ENCODE data around the gene PLEKHF1.

Gene PLEKHF1

DNA sequence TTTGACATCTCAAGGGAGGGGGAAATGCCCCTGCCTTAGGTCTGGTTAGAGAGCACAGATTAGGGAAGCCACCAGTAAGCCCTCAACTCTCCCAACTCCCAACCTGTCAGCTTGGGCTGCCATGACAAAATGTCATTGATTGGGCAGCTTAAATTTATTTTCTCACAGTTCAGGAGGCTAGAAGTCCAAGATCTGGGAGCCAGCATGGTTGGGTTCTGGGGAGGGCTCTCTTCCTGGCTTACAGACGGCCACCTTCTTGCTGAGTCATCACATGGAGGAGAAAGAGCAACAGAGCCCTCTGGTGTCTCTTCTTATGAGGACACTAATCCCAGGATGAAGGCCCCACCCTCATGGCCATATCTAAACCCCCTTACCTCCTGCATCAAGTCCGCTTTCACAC, 25.6 kb downstream of the PLEKHF1 start:
- Histone ChIP-seq H3K36me3 (ENCODE audit: control insufficient read depth, insufficient read depth, low read length) (no peaks in the 10 kb centered on the region), H3K27ac (ENCODE audit: low read length) (no peak overlapping the region), H3K4me1 (ENCODE audit: control insufficient read depth, insufficient read depth, low read length) (no peaks in the 10 kb centered on the region), H3K27me3 (ENCODE audit: control insufficient read depth, insufficient read depth, low read length) (no peaks in the 10 kb centered on the region), H3K9me3 (ENCODE audit: control insufficient read depth, insufficient read depth, low read length) (no peaks in the 10 kb centered on the region), H3K4me3 (ENCODE audit: low read length) (no peak overlapping the region)
- peak; percentile 67 for DNase-seq (ENCODE audit: low read depth, low spot score)
- WGBS (ENCODE audit: insufficient coverage, insufficient read length) = no CpG with 5 or more reads among the region's 2 CpGs

DNA sequence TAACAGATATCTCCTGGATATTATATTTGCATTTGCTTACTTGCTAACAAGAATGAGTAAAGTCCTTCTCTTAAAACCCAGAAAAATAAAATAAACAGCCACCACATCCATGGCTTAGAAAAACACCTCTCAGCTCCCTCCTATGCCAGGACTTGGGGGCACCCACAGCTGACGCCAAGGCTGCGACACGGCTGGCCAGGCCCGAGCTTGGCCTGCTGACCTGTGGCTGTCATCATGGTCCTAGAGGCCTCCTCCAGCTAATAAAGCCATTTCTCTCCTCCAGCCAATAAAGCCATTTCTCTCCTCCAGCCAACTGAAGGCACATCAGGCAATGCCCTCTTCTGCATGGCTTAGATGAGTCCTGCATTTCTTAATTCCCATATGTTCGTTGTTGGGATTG, 28.9 kb downstream of the PLEKHF1 start:
- Histone ChIP-seq H3K9me3 (ENCODE audit: control insufficient read depth, insufficient read depth, low read length) (no peaks in the 10 kb centered on the region), H3K36me3 (ENCODE audit: control insufficient read depth, insufficient read depth, low read length) (no peaks in the 10 kb centered on the region), H3K4me1 (ENCODE audit: control insufficient read depth, insufficient read depth, low read length) (no peaks in the 10 kb centered on the region), H3K4me3 (ENCODE audit: low read length) (no peak overlapping the region), H3K27me3 (ENCODE audit: control insufficient read depth, insufficient read depth, low read length) (no peaks in the 10 kb centered on the region), H3K27ac (ENCODE audit: low read length) (no peak overlapping the region)
- WGBS (ENCODE audit: insufficient coverage, insufficient read length) = no CpG with 5 or more reads among the region's 5 CpGs
- no peak for DNase-seq (ENCODE audit: low read depth, low spot score)

DNA sequence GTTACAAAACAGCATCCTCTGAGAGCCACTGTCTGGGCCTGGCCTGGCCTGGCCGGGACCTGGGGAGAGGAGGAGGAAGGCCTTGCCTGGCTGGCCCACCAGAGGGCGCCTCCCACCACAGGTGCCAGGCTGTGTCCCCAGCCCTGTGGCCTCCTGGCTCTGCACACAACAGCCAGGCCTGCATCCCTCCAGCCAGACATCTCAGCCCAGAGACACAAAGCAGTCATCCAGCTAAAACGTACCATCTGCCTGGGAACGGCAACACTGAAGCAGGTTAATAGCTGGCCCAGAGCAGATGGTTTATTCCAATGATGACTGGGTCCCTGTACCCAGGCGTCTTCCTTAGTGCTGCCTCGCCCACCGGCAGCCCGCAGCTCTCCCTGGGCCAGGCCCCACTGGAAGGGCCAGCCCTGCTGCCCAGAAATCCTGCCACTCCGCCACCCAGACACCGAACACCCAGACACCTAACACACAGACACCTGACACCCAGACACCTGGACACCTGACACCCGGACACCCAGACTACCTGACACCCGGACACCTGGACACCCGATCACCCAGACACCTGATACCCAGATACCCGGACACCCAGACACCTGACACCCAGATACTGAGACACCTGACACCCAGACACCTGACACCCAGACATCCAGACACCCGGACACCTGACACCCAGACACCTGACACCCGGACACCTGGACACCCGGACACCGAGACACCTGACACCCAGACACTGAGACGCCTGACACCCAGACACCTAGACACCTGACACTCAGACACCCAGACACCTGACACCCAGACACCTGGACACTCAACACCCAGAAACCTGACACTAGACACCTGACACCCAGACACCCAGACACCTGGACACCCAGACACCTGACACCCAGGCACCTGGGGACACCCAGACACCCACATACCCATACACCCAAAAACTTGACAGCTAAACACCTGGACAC, 29.7 kb downstream of the PLEKHF1 start:
- Histone ChIP-seq H3K27me3 (ENCODE audit: control insufficient read depth, insufficient read depth, low read length) (no peaks in the 10 kb centered on the region), H3K36me3 (ENCODE audit: control insufficient read depth, insufficient read depth, low read length) (no peaks in the 10 kb centered on the region), H3K4me1 (ENCODE audit: control insufficient read depth, insufficient read depth, low read length) (no peaks in the 10 kb centered on the region), H3K27ac (ENCODE audit: low read length) (no peak overlapping the region), H3K9me3 (ENCODE audit: control insufficient read depth, insufficient read depth, low read length) (no peaks in the 10 kb centered on the region), H3K4me3 (ENCODE audit: low read length) (no peak overlapping the region)
- DNase-seq (ENCODE audit: low read depth, low spot score) = peak; percentile 58
- WGBS (ENCODE audit: insufficient coverage, insufficient read length) = no CpG with 5 or more reads among the region's 19 CpGs

DNA sequence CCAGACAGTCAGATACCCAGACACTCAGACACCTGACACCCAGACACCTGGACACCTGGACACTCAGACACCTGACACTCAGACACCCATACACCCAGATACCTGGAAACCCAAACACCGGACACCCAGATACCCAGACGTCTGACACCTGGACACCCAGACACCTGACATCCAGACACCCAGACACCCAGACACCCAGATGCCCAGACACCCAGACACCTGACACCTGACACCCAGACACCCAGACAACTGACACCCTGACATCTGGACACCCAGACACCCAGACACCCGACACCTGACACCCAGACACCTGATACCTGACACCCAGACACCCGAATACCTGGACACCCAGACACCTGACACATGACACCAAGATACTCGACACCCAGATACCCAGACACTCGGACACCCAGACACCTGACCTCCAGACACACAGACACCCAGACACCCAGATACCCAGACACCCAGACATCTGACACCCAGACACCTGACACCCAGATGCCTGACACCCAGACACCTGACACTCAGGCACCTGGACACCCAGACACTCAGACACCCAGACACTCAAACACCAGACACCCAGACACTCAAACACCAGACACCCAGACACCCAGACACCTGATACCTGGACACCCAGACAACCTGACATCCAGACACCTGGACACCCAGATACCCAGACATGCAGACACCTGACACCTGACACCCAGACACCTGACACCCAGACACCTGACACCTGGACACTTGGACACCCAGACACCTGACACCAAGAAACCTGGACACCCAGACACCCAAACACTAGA, 30.7 kb downstream of the PLEKHF1 start:
- Histone ChIP-seq H3K27ac (ENCODE audit: low read length) (no peak overlapping the region), H3K4me3 (ENCODE audit: low read length) (no peak overlapping the region), H3K27me3 (ENCODE audit: control insufficient read depth, insufficient read depth, low read length) (no peaks in the 10 kb centered on the region), H3K9me3 (ENCODE audit: control insufficient read depth, insufficient read depth, low read length) (no peaks in the 10 kb centered on the region), H3K4me1 (ENCODE audit: control insufficient read depth, insufficient read depth, low read length) (no peaks in the 10 kb centered on the region), H3K36me3 (ENCODE audit: control insufficient read depth, insufficient read depth, low read length) (no peaks in the 10 kb centered on the region)
- WGBS (ENCODE audit: insufficient coverage, insufficient read length) = no CpG with 5 or more reads among the region's 6 CpGs
- no peak for DNase-seq (ENCODE audit: low read depth, low spot score)

DNA sequence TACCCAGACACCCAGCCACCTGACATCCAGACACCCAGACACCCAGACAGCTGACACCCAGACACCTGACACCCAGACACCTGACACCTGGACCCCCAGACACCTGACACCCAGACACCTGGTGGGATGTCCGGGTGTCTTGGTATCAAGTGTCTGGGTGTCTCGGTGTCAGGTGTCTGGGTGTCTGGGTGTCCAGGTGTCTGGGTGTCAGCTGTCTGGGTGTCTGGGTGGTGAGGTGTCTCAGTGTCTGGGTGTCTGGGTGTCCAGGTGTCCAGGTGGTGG, 31.2 kb downstream of the PLEKHF1 start:
- no peaks in the 10 kb centered on the region for H3K27me3 ChIP-seq (ENCODE audit: control insufficient read depth, insufficient read depth, low read length)
- no peaks in the 10 kb centered on the region for H3K36me3 ChIP-seq (ENCODE audit: control insufficient read depth, insufficient read depth, low read length)
- no CpG with 5 or more reads among the region's 2 CpGs for WGBS (ENCODE audit: insufficient coverage, insufficient read length)
- no peaks in the 10 kb centered on the region for H3K9me3 ChIP-seq (ENCODE audit: control insufficient read depth, insufficient read depth, low read length)
- no peak overlapping the region for H3K4me3 ChIP-seq (ENCODE audit: low read length)
- no peak overlapping the region for H3K27ac ChIP-seq (ENCODE audit: low read length)
- no peaks in the 10 kb centered on the region for H3K4me1 ChIP-seq (ENCODE audit: control insufficient read depth, insufficient read depth, low read length)
- DNase-seq (ENCODE audit: low read depth, low spot score) = no peak

DNA sequence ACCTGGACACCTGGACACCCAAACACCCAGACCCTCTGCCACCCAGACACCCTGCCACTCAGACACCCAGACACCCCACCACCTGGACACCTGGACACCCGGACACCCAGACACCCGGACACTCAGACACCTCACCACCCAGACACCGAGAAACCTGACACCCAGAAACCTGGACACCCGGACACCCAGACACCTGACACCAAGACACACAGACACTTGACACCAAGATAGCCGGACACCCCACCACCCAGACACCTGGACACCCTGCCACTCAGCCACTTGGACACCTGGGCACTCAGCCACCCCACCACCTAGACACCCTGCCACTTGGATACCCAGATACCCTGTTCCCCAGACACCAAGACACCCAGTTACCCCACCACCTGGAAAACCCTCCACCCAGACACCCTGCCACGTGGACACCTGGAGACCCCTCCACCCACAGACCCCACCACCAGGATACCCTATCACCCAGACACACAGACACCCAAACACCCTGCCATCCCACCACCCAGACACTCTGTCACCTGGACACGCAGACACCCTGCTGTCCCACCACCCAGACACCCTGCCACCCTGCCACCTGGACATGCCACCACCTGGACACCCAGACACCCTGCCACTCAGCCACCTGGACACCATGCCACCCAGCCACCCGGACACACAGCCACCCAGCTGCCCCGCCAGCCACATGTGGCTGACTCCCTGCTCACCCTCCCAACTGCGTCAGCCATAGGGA, 32.4 kb downstream of the PLEKHF1 start:
- H3K4me3 ChIP-seq (ENCODE audit: low read length) = no peak overlapping the region
- no CpG with 5 or more reads among the region's 10 CpGs for WGBS (ENCODE audit: insufficient coverage, insufficient read length)
- no peaks in the 10 kb centered on the region for H3K4me1 ChIP-seq (ENCODE audit: control insufficient read depth, insufficient read depth, low read length)
- H3K27ac ChIP-seq (ENCODE audit: low read length) = no peak overlapping the region
- H3K36me3 ChIP-seq (ENCODE audit: control insufficient read depth, insufficient read depth, low read length) = peaks cover 2% of the 10 kb centered on the region; the same call in 1 of the 2 replicates
- H3K9me3 ChIP-seq (ENCODE audit: control insufficient read depth, insufficient read depth, low read length) = no peaks in the 10 kb centered on the region
- H3K27me3 ChIP-seq (ENCODE audit: control insufficient read depth, insufficient read depth, low read length) = no peaks in the 10 kb centered on the region
- DNase-seq (ENCODE audit: low read depth, low spot score) = no peak

DNA sequence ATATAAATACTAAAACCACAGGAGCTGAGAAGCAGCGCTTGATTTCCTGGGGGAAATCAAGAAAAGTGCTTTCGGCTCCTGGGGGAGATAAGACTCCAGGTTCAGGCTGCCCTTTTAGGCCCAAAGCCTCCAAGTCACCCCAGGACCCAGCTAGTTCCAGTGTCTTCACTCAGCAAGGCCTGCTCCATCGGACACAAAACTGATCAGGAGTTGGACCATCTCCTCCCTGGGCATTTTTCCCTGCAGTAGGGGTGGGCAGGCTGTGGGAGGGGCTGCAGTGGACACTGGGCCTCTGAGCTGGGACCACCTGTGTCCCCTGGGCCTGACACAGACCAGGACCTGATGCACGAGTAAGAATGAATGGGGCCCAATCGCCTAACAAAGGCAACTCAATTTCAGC, 34.6 kb downstream of the PLEKHF1 start:
- no CpG with 5 or more reads among the region's 5 CpGs for WGBS (ENCODE audit: insufficient coverage, insufficient read length)
- H3K9me3 ChIP-seq (ENCODE audit: control insufficient read depth, insufficient read depth, low read length) = no peaks in the 10 kb centered on the region
- H3K27ac ChIP-seq (ENCODE audit: low read length) = no peak overlapping the region
- no peaks in the 10 kb centered on the region for H3K27me3 ChIP-seq (ENCODE audit: control insufficient read depth, insufficient read depth, low read length)
- no peaks in the 10 kb centered on the region for H3K4me1 ChIP-seq (ENCODE audit: control insufficient read depth, insufficient read depth, low read length)
- peaks cover 2% of the 10 kb centered on the region; the same call in 1 of the 2 replicates for H3K36me3 ChIP-seq (ENCODE audit: control insufficient read depth, insufficient read depth, low read length)
- no peak for DNase-seq (ENCODE audit: low read depth, low spot score)
- H3K4me3 ChIP-seq (ENCODE audit: low read length) = no peak overlapping the region

DNA sequence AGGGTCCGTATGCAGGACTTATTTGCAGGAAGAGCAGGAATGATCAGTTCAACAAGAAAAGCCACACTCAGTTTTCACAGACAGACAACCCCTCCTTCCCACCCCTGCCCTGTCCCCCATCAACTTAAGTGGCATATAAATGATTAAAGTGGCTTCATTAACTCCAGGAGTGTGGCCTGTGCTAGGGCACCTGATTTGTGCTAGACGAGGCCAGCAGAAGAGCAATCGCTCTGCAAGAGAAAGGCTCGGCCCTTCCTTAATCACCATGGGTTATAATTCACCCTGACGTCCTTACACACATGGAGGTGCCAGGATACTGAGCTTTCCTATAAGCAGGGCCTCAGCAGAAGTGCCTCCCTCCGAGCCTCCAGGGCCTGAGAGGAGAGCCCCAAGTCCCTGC, 35.2 kb downstream of the PLEKHF1 start:
- no peak overlapping the region for H3K4me3 ChIP-seq (ENCODE audit: low read length)
- WGBS (ENCODE audit: insufficient coverage, insufficient read length) = no CpG with 5 or more reads among the region's 6 CpGs
- no peak overlapping the region for H3K27ac ChIP-seq (ENCODE audit: low read length)
- H3K27me3 ChIP-seq (ENCODE audit: control insufficient read depth, insufficient read depth, low read length) = no peaks in the 10 kb centered on the region
- peaks cover 2% of the 10 kb centered on the region; the same call in 1 of the 2 replicates for H3K36me3 ChIP-seq (ENCODE audit: control insufficient read depth, insufficient read depth, low read length)
- H3K4me1 ChIP-seq (ENCODE audit: control insufficient read depth, insufficient read depth, low read length) = no peaks in the 10 kb centered on the region
- H3K9me3 ChIP-seq (ENCODE audit: control insufficient read depth, insufficient read depth, low read length) = no peaks in the 10 kb centered on the region
- no peak for DNase-seq (ENCODE audit: low read depth, low spot score)

DNA sequence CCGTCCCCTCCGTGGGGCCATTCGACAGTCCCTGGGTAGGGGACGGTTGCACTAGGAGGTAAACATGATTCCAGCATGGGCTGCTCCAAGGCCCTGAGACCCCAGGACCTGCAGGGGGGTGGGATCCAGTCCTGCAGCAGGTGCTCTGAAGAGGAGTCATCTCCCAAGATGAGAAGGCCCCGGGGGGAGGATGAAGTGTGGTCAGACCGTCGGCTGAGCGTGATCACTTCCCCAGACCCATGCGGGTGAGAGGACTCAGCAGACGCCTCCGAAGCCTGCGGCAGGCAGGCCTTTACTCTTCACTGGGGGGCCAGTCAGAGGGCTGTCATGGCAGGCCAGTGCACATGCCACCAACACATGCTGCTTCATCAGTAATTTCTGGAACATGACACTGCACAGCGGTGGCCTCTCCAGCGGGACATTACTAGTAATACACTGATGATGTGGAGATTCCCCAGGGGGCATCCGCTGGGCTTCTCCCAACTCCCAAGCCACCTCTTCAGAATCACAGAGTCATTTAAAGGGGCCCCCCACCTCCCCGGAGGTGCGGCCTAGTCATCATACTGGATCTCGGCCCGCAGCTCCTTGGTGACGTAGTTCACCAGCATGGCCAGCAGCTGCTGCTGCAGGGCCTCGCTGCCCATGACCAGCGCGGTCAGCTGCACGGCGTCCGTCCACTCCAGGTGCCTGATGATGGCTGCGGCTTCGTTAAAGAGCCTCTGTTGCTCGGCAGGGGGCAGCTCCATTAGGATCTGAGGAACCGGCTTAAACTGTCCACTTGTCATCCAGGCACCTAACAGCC, 37.1 kb downstream of the PLEKHF1 start:
- H3K36me3 ChIP-seq (ENCODE audit: control insufficient read depth, insufficient read depth, low read length) = peaks cover 2% of the 10 kb centered on the region; the same call in 1 of the 2 replicates
- H3K27ac ChIP-seq (ENCODE audit: low read length) = no peak overlapping the region
- no peaks in the 10 kb centered on the region for H3K4me1 ChIP-seq (ENCODE audit: control insufficient read depth, insufficient read depth, low read length)
- H3K27me3 ChIP-seq (ENCODE audit: control insufficient read depth, insufficient read depth, low read length) = no peaks in the 10 kb centered on the region
- H3K9me3 ChIP-seq (ENCODE audit: control insufficient read depth, insufficient read depth, low read length) = no peaks in the 10 kb centered on the region
- no peak for DNase-seq (ENCODE audit: low read depth, low spot score)
- no peak overlapping the region for H3K4me3 ChIP-seq (ENCODE audit: low read length)
- WGBS (ENCODE audit: insufficient coverage, insufficient read length) = no CpG with 5 or more reads among the region's 30 CpGs

DNA sequence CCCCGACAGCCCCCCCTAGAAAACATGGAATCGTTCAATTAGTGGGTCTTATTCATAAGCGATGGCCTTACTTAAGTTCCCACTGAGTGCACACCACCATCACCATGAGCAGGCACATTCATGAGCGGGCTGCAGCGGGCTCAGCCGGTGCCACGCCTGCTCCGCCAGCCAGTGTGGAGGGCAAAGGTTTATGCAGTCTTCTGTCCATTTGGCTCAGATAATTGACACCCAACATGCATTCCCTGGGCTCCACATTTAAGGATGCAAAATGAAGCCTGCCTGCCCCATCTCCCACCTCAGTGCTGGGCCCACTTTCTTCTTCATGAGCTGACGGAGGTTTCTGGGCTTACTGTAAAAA, 37.7 kb downstream of the PLEKHF1 start:
- H3K27ac ChIP-seq (ENCODE audit: low read length) = no peak overlapping the region
- no CpG with 5 or more reads among the region's 9 CpGs for WGBS (ENCODE audit: insufficient coverage, insufficient read length)
- no peaks in the 10 kb centered on the region for H3K4me1 ChIP-seq (ENCODE audit: control insufficient read depth, insufficient read depth, low read length)

More for the DNA sequence above, 37.7 kb downstream of the PLEKHF1 start:
- peaks cover 2% of the 10 kb centered on the region; the same call in 1 of the 2 replicates for H3K36me3 ChIP-seq (ENCODE audit: control insufficient read depth, insufficient read depth, low read length)
- DNase-seq (ENCODE audit: low read depth, low spot score) = no peak
- H3K9me3 ChIP-seq (ENCODE audit: control insufficient read depth, insufficient read depth, low read length) = no peaks in the 10 kb centered on the region
- H3K27me3 ChIP-seq (ENCODE audit: control insufficient read depth, insufficient read depth, low read length) = no peaks in the 10 kb centered on the region
- no peak overlapping the region for H3K4me3 ChIP-seq (ENCODE audit: low read length)

Data from iPS DF 6.9 (cell line).